WERI-Rb-1 (cell line): ENCODE data around the gene STX3.

Experiments
- DNase-seq: peaks from one replicate; pipeline ENCODE4 v3.0.0-alpha.2; 2020
- H3K27ac ChIP-seq: fragments of 250-450 bp; sonication (Bioruptor Pico); 2 replicates; pipeline ENCODE4 v1.5.1; 2020; ENCODE audit warnings: mild to moderate bottlenecking, moderate library complexity
- H3K27me3 ChIP-seq: fragments of 250-450 bp; sonication (Bioruptor Pico); 2 replicates; pipeline ENCODE4 v1.5.1; 2021; ENCODE audit warnings: mild to moderate bottlenecking, low read depth, moderate library complexity; ENCODE audit not compliant: insufficient read depth, severe bottlenecking
- H3K36me3 ChIP-seq: fragments of 250-450 bp; sonication (Bioruptor Pico); 2 replicates; pipeline ENCODE4 v1.5.1; 2020; ENCODE audit warnings: mild to moderate bottlenecking, moderate library complexity
- H3K4me3 ChIP-seq: 2 replicates; pipeline ENCODE4 v1.5.1; 2011; ENCODE audit warnings: low read depth, mild to moderate bottlenecking, control low read depth, low read length
- H3K9me3 ChIP-seq: fragments of 250-450 bp; sonication (Bioruptor Pico); 2 replicates; pipeline ENCODE4 v1.5.1; 2021; ENCODE audit warnings: mild to moderate bottlenecking, moderate library complexity; ENCODE audit not compliant: severe bottlenecking
- CTCF ChIP-seq: IDR thresholded peaks from 2 replicates; pipeline ENCODE4 v1.5.1; 2011; ENCODE audit warnings: low read depth, mild to moderate bottlenecking, control low read depth, inconsistent platforms, low read length

The STX3 gene

GRCh38 chr11:59728913-59729312, 26.3 kb upstream of the STX3 start:
- no peak overlapping the region for H3K27ac ChIP-seq
- H3K36me3 ChIP-seq: no peaks in the 10 kb centered on the region
- DNase-seq: no peak
- H3K9me3 ChIP-seq: no peaks in the 10 kb centered on the region
- no peak for TF ChIP-seq CTCF
- H3K4me3 ChIP-seq: no peak overlapping the region
- no peaks in the 10 kb centered on the region for H3K27me3 ChIP-seq

DNA sequence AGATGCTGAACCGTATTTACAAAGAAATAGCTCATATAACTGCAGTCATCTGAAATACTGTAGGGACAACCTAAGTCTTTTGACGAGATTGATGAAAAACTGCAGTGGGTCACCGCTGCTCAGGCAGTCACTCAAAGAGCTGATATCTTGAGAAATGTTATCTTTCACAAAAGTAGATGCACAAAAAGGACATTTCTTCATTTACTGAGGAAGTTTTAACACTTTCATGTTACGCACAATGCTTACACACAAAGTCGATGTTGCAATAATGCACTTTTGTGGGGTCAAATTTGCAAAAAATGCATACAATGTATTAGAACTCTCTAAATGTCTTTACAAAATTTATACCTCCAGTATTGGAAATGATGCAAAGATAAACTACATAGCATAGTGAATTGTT, 25.3 kb upstream of the STX3 start:
- TF ChIP-seq CTCF: no peak
- Histone ChIP-seq H3K9me3 (no peaks in the 10 kb centered on the region), H3K36me3 (no peaks in the 10 kb centered on the region), H3K27ac (no peak overlapping the region), H3K27me3 (no peaks in the 10 kb centered on the region), H3K4me3 (no peak overlapping the region)
- no peak for DNase-seq

- Histone ChIP-seq H3K36me3 (no peaks in the 10 kb centered on the region), H3K4me3 (no peak overlapping the region), H3K27me3 (no peaks in the 10 kb centered on the region), H3K27ac (no peak overlapping the region), H3K9me3 (no peaks in the 10 kb centered on the region)
- no peak for DNase-seq
- no peak for TF ChIP-seq CTCF
These were observed 24.1 kb upstream of the STX3 start for GRCh38 chr11:59730896-59731565.

DNA sequence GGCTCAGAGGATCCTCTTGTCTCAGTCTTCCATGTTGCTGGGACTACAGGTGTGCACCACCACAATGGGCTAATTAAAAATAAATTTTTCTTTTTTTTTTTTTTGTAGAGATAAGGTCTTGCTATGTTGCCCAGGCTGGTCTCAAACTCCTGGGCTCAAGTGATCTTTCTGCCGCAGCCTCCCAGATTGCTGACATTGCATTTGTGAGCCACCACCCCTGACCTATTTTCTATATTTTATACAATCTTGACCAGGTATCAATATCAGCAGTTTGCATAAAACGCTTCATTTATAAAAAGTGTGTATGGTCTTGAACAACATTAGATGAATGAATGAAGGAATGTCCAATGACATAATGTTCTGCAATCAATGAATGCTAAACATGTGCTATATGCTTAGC, 9.1 kb upstream of the STX3 start:
- no peak for TF ChIP-seq CTCF
- no peaks in the 10 kb centered on the region for H3K27me3 ChIP-seq

GRCh38 chr11:59753650-59754493, 1.3 kb upstream of the STX3 start:
- peak; percentile 84 for TF ChIP-seq CTCF
- Histone ChIP-seq H3K36me3 (peaks cover 23% of the 10 kb centered on the region), H3K4me3 (peak overlapping the region; percentile 94), H3K27ac (peak overlapping the region; percentile 95), H3K27me3 (no peaks in the 10 kb centered on the region), H3K9me3 (no peaks in the 10 kb centered on the region)
- DNase-seq: peak; percentile 83

More for the DNA sequence above, 9.1 kb upstream of the STX3 start:
- no peaks in the 10 kb centered on the region for H3K9me3 ChIP-seq
- H3K27ac ChIP-seq: no peak overlapping the region
- H3K4me3 ChIP-seq: no peak overlapping the region
- DNase-seq: no peak
- no peaks in the 10 kb centered on the region for H3K36me3 ChIP-seq
